ENCODE results near the gene EYA2.

GRCh38 chr20:46893877-46894578 lies 615 bp upstream of the EYA2 start:
- TF ChIP-seq, protein P1, sequence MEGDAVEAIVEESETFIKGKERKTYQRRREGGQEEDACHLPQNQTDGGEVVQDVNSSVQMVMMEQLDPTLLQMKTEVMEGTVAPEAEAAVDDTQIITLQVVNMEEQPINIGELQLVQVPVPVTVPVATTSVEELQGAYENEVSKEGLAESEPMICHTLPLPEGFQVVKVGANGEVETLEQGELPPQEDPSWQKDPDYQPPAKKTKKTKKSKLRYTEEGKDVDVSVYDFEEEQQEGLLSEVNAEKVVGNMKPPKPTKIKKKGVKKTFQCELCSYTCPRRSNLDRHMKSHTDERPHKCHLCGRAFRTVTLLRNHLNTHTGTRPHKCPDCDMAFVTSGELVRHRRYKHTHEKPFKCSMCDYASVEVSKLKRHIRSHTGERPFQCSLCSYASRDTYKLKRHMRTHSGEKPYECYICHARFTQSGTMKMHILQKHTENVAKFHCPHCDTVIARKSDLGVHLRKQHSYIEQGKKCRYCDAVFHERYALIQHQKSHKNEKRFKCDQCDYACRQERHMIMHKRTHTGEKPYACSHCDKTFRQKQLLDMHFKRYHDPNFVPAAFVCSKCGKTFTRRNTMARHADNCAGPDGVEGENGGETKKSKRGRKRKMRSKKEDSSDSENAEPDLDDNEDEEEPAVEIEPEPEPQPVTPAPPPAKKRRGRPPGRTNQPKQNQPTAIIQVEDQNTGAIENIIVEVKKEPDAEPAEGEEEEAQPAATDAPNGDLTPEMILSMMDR (IDR thresholded peaks at IDR 0.05), result no peak
- no peak for TF ChIP-seq POLR2A (IDR thresholded peaks at IDR 0.05)
